Measurements from ENCODE around the gene CD74. TPM values are rescaled to one million over a fixed set of nuclear protein-coding genes. Genes with fewer than 3 reads are reported as not detected.

Gene CD74
- total and polyA plus RNA-seq, 2 of the 13 experiments (the other 11 are each of a cell fraction or from before 2014, with no cell fraction given): 34.1 to 84.4 TPM

DNA sequence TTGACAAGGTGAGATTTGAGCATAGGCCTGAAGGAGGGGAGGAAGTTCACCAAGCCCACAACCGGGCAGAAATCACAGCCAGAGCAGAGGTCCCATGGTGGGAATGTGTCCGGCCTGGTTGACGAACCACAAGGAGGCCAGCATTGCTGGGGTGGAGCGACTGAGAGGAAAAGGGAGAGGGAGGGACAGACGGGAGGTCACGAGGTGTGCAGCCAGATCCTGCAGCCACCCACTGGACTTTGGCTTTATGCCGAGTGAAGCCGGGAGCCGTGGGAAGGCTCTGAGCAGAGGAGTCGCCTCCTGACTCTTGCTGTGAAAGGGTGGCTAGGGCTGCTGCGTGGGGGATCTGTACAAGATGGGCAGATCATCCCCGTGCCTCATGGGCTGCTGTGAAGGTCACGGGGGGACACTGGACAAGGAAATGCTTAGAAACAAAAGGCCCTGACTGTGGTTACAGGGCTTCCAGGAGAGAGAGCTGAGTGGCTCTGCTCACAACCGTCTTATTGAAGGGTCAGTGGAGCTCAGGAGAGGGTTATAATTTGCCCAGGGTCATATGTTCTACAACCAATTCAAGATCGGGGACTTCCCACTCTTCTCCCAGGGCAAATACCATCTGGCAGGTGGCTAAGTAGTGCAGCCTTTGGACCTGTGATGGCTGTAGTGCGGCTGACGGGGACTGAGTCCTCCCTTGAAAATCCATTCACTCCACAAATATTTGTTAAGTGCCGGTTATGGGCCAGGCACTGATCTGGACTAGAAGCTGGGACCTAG lies 15.6 kb upstream of the CD74 start (continued):
- TF ChIP-seq MIER3 (CRISPR knock-in tag; IDR thresholded peaks at IDR 0.05; ENCODE audit: borderline replicate concordance): peak; percentile 16; the same call in 1 of the 2 replicates
- TF ChIP-seq CHD4 (IDR thresholded peaks at IDR 0.05; ENCODE audit: borderline replicate concordance, low read length): no peak
- no peak for TF ChIP-seq FOXP1 (IDR thresholded peaks at IDR 0.05)
- no peak for TF ChIP-seq FOXP1 (CRISPR knock-in tag; IDR thresholded peaks at IDR 0.05)
- TF ChIP-seq, protein P1, sequence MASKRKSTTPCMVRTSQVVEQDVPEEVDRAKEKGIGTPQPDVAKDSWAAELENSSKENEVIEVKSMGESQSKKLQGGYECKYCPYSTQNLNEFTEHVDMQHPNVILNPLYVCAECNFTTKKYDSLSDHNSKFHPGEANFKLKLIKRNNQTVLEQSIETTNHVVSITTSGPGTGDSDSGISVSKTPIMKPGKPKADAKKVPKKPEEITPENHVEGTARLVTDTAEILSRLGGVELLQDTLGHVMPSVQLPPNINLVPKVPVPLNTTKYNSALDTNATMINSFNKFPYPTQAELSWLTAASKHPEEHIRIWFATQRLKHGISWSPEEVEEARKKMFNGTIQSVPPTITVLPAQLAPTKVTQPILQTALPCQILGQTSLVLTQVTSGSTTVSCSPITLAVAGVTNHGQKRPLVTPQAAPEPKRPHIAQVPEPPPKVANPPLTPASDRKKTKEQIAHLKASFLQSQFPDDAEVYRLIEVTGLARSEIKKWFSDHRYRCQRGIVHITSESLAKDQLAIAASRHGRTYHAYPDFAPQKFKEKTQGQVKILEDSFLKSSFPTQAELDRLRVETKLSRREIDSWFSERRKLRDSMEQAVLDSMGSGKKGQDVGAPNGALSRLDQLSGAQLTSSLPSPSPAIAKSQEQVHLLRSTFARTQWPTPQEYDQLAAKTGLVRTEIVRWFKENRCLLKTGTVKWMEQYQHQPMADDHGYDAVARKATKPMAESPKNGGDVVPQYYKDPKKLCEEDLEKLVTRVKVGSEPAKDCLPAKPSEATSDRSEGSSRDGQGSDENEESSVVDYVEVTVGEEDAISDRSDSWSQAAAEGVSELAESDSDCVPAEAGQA (IDR thresholded peaks at IDR 0.05; ENCODE audit: low read depth): no peak
- TF ChIP-seq, protein P1 (CRISPR knock-in tag; IDR thresholded peaks at IDR 0.05; ENCODE audit: borderline replicate concordance): no peak
- 0 out of 2 replicates have a peak, but pooled peaks have one; percentile 59 for TF ChIP-seq PCBP1 (IDR thresholded peaks at IDR 0.05; ENCODE audit: borderline replicate concordance, low read depth, low read length)
- TF ChIP-seq, protein P2, sequence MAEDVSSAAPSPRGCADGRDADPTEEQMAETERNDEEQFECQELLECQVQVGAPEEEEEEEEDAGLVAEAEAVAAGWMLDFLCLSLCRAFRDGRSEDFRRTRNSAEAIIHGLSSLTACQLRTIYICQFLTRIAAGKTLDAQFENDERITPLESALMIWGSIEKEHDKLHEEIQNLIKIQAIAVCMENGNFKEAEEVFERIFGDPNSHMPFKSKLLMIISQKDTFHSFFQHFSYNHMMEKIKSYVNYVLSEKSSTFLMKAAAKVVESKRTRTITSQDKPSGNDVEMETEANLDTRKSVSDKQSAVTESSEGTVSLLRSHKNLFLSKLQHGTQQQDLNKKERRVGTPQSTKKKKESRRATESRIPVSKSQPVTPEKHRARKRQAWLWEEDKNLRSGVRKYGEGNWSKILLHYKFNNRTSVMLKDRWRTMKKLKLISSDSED (CRISPR knock-in tag; IDR thresholded peaks at IDR 0.05): no peak
- TF ChIP-seq FOXC1 (CRISPR knock-in tag; IDR thresholded peaks at IDR 0.05; ENCODE audit: borderline replicate concordance): no peak; the same call in 1 of the 2 replicates
- no peak for TF ChIP-seq IKZF4 (CRISPR knock-in tag; IDR thresholded peaks at IDR 0.05; ENCODE audit: borderline replicate concordance, low read depth, not compliant biosample characterization)
- TF ChIP-seq, protein P3, sequence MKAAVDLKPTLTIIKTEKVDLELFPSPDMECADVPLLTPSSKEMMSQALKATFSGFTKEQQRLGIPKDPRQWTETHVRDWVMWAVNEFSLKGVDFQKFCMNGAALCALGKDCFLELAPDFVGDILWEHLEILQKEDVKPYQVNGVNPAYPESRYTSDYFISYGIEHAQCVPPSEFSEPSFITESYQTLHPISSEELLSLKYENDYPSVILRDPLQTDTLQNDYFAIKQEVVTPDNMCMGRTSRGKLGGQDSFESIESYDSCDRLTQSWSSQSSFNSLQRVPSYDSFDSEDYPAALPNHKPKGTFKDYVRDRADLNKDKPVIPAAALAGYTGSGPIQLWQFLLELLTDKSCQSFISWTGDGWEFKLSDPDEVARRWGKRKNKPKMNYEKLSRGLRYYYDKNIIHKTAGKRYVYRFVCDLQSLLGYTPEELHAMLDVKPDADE (CRISPR knock-in tag; IDR thresholded peaks at IDR 0.05): no peak
- TF ChIP-seq RXRA (CRISPR knock-in tag; IDR thresholded peaks at IDR 0.05): peak; percentile 77
- no peak; the same call in 1 of the 2 replicates for TF ChIP-seq ZKSCAN5 (CRISPR knock-in tag; IDR thresholded peaks at IDR 0.05)
- TF ChIP-seq ZNF124 (CRISPR knock-in tag; IDR thresholded peaks at IDR 0.05): no peak; the same call in 1 of the 2 replicates
- TF ChIP-seq, protein P4, sequence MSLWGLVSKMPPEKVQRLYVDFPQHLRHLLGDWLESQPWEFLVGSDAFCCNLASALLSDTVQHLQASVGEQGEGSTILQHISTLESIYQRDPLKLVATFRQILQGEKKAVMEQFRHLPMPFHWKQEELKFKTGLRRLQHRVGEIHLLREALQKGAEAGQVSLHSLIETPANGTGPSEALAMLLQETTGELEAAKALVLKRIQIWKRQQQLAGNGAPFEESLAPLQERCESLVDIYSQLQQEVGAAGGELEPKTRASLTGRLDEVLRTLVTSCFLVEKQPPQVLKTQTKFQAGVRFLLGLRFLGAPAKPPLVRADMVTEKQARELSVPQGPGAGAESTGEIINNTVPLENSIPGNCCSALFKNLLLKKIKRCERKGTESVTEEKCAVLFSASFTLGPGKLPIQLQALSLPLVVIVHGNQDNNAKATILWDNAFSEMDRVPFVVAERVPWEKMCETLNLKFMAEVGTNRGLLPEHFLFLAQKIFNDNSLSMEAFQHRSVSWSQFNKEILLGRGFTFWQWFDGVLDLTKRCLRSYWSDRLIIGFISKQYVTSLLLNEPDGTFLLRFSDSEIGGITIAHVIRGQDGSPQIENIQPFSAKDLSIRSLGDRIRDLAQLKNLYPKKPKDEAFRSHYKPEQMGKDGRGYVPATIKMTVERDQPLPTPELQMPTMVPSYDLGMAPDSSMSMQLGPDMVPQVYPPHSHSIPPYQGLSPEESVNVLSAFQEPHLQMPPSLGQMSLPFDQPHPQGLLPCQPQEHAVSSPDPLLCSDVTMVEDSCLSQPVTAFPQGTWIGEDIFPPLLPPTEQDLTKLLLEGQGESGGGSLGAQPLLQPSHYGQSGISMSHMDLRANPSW (CRISPR knock-in tag; IDR thresholded peaks at IDR 0.05; ENCODE audit: borderline replicate concordance): peak; percentile 71; the same call in 1 of the 2 replicates
- TF ChIP-seq ZNF354B (CRISPR knock-in tag; IDR thresholded peaks at IDR 0.05): no peak
- TF ChIP-seq, protein P5, sequence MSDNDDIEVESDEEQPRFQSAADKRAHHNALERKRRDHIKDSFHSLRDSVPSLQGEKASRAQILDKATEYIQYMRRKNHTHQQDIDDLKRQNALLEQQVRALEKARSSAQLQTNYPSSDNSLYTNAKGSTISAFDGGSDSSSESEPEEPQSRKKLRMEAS (IDR thresholded peaks at IDR 0.05): peak; percentile 50
- no peak for TF ChIP-seq ZNF850 (CRISPR knock-in tag; conservative IDR thresholded peaks at IDR 0.05)

Measured in HepG2 (cell line).